GM21381 (cell line): ENCODE measurements around the gene FGR.

Experiments
- ATAC-seq: cut with Tn5 transposase; IDR thresholded peaks from one replicate; pipeline ENCODE4 v1.9.1; 2021; ENCODE audit warnings: mild to moderate bottlenecking, moderate library complexity; ENCODE audit not compliant: unreplicated experiment

The FGR gene

DNA sequence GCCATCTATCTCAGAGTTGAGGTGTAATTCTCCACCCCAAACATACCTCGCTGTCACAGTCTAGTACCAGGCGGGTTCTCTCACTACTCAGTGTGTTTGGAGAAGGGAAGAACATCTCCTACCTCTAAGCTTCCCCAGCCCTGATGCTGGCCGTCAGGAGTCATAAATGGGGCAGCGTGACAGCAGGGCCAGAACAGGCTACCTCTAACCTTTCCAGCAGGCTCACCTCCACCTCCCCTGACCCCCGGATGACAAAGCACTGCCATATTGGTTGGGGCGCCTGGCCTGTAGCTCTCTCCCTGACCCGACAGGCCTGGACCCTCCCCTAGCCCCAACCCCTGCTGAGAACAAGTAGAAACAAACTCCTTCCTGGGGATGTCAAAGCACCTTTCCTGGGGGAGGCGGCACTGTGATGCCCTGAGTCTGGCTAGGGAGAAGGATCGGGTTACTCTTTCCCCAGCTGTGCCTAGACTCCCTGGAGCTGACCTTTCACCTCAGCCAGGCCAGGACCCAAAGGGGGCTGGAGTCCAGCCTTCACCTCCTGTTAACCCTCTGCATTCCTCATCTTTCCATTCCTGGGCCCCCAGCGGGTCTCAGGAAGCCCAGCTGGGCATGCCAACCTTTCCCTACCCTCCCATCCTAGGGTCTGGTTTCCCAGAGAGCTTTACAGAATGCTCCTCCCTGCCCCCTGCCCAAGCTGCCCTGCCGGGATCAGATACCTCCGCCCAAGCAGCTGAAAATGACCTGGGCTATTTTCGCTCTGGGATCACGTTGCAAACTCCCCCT lies 65.3 kb downstream of the FGR start:
- ATAC-seq, result no peak

DNA sequence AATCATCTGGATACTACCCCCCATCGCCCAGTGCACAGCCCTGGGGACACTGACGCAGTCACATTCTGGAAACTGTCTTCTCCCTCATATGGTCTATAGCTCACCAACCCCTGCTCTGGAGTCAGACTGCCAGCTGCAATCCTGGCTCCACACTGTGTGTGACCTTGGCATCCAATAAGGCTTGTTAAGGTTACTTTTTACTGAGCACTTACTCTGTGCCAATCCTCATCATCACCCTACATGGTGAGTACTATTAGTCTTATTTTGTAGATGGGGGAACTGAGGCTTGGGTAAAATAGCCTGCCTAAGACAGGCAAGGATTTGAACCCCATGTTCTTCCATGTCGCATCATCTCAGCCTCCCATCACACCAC lies 65.9 kb downstream of the FGR start:
- no peak for ATAC-seq

DNA sequence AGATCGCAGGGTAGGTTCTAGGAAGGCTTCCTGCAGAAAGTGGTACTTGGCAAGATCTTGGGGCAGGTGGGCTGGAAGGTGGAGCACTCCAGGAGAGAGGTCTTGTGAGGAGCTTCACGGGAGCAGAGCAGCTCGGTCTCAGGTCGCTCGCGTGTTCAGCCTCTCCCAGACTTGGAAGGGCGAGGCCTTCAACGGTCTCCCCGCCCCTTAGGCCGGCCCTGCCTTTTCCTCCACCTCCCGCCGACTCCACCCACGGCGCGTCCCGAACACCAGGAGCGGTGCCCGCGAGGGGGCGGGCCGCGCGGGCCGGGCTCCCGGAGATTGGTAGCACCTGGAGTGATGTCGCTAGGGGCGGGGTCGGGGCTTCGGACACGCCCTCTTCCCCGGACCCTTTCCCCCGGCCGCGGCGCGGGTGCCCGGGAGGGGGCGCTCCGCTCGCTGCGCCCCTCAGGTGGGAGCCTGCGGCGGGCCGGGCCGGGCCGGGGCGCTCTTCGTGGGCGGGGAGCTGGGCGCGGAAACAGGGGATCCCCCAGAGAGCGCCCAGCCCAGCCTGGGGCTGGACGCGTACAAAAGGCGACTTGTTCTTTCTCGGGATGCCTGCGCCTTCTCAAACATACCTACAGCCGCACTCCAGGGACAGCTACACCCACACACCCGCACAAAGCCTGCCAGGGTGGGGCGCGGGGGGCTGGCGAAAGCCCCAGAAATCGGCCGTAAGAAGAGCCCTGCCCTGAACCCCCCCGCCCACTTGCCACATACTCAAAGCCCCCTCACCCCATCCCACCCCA lies 66.5 kb downstream of the FGR start:
- peak; percentile 91 for ATAC-seq

DNA sequence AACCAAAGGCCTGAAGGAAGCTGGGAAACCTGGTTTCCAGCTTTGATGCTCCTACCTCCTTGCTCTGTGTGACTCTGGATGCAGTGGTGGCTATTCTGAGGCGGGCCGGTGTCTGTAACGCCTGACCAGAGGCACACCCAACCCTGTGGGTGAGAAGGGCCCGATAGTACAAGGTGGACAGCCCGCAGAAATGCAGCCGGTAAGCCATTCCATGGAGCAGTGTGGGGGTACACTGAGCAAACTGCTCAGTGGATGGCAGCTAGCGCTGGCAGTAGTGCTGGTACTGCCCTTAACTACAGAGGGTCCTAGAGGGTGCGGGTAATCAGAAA lies 67.0 kb downstream of the FGR start:
- ATAC-seq, result no peak

DNA sequence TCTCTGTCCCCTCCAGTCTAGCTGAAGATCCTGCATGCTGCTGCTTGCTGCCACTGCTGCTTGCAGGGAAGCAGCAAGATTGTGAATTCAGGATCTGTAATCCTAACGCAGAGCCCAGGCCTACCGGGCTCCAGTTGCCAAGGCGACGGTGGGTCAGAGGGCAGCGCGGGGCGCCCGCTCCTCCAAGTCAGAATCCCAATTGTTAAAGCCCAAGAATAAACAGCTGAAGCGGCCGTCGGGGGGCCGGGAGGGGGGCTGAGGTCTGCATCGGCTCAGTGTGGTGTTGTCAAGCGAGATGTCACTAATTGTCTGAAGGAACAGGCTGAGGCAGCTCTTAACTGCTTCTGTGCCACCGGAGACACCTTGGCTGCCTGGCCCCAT lies 67.8 kb downstream of the FGR start:
- ATAC-seq, result no peak

DNA sequence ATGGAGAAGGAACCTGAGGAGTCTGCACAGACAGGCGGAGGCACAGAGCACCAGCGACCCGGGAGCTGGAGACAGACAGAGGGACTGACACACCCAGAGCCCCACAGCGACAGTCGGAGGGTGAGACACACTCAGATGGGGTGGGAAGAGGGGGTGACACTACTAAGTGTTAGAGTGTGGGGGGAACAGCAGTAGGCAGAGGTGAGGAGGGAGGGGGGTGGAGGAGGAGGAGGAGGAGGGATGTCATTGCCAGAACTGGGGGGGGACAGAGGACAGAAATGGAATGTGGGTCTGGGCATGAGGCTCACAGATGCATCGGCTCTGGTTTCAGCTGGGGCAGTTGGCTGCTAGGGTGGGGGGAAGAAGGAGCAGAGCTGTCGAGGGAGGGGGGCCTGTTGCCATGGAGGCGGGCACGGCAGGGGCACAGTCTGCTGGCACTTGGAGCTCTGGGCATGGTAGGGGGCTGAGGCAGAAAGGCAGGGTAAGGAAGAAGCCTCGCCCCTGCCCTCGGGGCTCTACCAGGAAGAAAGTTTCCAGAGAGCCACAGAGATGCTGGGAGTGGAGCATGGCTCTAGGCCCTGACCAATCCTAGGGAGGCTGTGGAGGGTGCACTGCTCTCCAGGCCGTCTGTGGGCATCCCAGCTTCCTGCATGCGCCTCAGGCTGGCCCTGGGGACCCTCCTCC lies 68.4 kb downstream of the FGR start:
- no peak for ATAC-seq

DNA sequence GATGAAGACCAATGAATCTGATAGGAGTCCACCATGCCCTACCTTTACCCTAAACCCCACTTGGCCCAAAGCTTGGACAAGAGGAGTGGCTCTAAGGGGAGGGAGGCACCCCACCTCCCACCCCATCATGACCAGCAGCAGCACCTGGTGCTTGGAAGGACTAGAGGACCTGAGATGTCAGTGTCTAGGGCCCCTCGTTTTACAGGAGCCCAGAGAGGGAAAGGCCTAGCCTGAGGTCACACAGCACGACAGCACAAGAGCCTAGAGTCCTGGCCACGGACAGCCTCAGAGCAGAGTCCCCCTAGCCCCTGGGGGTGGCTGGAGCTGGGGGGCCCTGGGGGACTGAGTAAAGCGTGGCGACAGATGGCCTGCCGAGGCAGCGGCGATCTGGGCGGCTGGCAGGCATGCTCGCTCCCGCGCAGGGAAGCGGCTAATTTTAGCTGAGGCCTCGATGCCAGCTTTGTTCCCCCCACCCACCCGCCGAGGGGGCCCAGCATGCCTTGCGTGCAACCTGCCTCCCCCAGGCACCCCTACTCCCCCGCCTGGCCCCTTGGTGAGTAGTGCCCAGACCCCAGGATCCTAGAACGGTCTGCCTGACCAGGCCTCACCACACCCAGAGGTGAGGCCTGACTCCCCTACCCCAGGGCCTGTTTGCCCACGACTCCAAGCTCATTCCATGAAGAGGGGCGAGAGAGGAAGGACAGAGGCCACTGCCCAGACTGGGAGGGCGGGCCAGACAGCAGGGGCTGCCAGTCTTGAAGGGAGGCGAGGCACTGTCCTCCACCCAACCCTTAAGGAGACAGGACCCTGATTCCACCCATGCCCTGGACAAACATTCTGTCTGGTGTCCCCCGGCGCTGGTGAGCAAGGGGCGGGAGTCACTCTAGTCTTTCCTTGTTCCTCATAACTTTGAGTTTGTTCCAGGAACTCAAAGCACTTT lies 70.0 kb downstream of the FGR start:
- no peak for ATAC-seq

DNA sequence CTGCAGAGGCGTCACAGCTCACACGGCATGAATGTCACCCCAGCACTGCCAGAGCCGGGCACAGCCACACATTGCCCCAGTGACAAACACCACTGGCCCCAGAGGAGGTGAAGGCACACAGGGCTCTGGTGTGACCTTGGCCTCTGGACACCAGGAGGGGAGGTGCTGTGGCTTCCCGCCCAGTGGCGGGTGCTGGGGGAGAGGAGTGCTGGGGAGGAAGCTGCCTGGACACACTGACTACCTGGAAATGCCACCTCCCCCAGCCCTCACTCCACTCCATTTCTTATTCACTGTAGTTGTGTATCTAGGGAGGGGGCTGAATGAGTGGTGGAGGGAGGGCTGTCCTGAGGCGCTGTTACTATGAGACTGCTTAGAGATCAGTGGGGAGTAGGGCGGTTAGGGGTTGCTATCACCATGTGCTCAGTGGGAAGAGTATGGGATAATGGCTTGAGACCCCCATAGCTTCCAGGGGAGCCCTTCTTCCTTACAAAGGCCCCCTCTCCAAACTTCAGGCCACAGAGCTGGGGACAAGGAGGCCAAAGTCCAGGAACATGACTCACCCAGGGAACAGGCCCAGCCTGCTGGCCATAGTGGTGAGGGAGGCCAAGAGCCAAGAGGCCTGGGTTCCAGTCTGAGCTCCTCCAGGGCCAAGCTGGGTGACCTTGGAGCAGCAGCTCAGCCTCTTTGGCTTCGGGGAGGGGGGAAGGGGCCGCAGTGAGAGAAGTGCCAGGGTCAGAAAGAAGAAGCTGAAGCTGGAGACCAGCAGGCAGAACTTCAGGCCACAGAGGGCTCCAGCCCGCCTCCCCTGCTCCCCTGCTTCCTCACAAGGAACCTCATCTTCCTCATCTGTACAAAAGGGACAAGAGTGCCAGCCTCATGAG lies 71.2 kb downstream of the FGR start:
- ATAC-seq, result no peak

DNA sequence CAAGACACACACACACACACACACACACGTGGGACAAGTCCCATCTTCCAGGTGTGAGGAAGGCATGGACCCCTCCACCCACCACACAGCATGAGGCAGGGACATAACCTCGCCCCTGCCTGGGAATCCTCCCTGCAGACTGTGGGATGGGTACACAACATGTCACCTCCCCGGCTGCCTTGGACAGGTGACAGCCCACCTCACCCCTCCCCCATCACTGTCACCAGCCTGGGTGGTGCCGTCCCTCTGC lies 71.7 kb downstream of the FGR start:
- no peak for ATAC-seq

DNA sequence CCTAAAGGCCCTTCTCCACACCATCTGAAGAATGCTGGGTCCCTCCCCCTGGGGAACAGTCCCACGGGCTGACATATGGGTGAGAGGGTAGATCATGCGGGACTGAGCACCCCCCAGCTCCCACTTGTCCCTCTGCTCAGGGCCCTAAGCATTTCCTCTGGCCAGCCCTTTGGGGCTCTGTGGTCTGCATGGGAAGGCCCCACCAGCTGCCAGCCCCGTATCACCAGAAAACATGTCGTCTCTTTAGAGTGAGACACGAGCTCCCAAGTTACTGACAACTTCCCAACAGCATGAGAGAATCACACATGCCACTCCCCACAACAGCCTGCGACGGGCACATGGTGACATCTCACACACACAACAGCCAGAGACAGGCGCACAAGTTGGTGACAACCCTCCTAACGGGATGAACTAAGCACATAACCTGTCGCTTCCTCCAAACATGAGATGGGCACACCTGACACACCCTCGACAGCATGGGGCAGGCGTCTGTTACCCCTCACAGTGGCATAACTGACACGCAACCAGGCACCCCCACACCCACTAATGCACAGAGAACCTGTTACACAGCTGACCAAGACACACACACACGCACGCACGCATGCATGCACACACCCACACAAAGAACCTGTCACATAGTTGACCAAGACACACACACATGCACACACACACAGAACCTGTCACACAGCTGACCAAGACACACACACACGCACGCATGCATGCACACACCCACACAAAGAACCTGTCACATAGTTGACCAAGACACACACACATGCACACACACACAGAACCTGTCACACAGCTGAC lies 72.2 kb downstream of the FGR start:
- no peak for ATAC-seq
